K562 (cell line): ENCODE data around the gene CBL. TPM values are rescaled to one million over a fixed set of nuclear protein-coding genes. Genes with fewer than 3 reads are reported as not detected.

Experiments used
- ATAC-seq: fragments of 200-7000 bp; cut with Tn5 transposase; 3 replicates; pipeline ENCODE4 v1.9.1; 2020; ENCODE audit warnings: moderate library complexity
- BruUV-seq: library from RNA; stranded (reverse); fragments of 400-500 nt; replicated peaks from 2 replicates; lab custom pipeline; 2021; lab: Mats Ljungman, UMichigan
- CTCF ChIA-PET: fragments of 300-600 bp; formaldehyde crosslinking; extraction: SDS; loops from one replicate; lab custom pipeline; 2021; ENCODE audit warnings: low intra/inter-chr PET ratio; lab: Yijun Ruan, JAX
- POLR2A ChIA-PET: fragments of 300-600, 350-650 bp; sonication (Branson Sonifier 250); formaldehyde crosslinking; extraction: SDS; loops from one replicate; lab custom pipeline; 2021; ENCODE audit warnings: antibody characterized with exemption, inconsistent platforms; lab: Yijun Ruan, JAX
- DNase-seq, 4 experiments: peaks; one replicate each; pipeline versions ENCODE4 v3.0.0 to v3.0.0-alpha.2; 2011 to 2018; ENCODE audit warnings: low spot score in 3 of 4, mixed read lengths in 3 of 4; ENCODE audit errors: extremely low read depth in 1 of 4
- FAIRE-seq: peaks from 2 replicates; lab custom pipeline; 2011; peaks lifted over from hg19 to GRCh38; lab: Jason Lieb, UNC
- H2AFZ ChIP-seq: 2 replicates; pipeline ENCODE4 v1.6.0; 2011; ENCODE audit warnings: low read depth, low read length, control low read depth, inconsistent platforms
- H3K27ac ChIP-seq: fragments of 200-600 bp; 3 replicates; pipeline ENCODE4 v1.8.0; 2011; ENCODE audit warnings: low read depth, mild to moderate bottlenecking, control low read depth, inconsistent platforms, low read length, moderate library complexity, mixed read lengths; ENCODE audit errors: extremely low read depth
- H3K27me3 ChIP-seq, 2 experiments: fragments of 300-600 bp in 1 of 2; 2 replicates in 1 of 2; 3 replicates in 1 of 2; pipeline versions ENCODE4 v1.6.0 to v1.8.0; 2011; ENCODE audit warnings: inconsistent platforms in 2 of 2, low read length in 2 of 2, mild to moderate bottlenecking in 1 of 2, mixed read lengths in 1 of 2, moderate library complexity in 1 of 2; ENCODE audit not compliant: control insufficient read depth in 2 of 2, insufficient read depth in 2 of 2
- H3K36me3 ChIP-seq: fragments of 300-600 bp; 3 replicates; pipeline ENCODE4 v1.8.0; 2011; ENCODE audit warnings: mild to moderate bottlenecking, low read length, inconsistent platforms; ENCODE audit not compliant: control insufficient read depth, insufficient read depth
- H3K4me1 ChIP-seq, 2 experiments: fragments of 200-600 bp in 1 of 2; replicated peaks in 1 of 2; 2 replicates in 1 of 2; 3 replicates in 1 of 2; pipeline versions ENCODE4 v1.5.1 to v1.8.0; 2011; ENCODE audit warnings: inconsistent platforms in 2 of 2, low read length in 2 of 2, mild to moderate bottlenecking in 1 of 2, mixed read lengths in 1 of 2, moderate library complexity in 1 of 2; ENCODE audit not compliant: control insufficient read depth in 2 of 2, insufficient read depth in 2 of 2
- H3K4me2 ChIP-seq: 2 replicates; pipeline ENCODE4 v1.6.1; 2011; ENCODE audit warnings: low read length, control low read depth, inconsistent platforms, mixed read lengths; ENCODE audit not compliant: insufficient read depth
- H3K4me3 ChIP-seq: fragments of 200-600 bp; sonication (generic), shearing (Covaris generic); 2 replicates; pipeline ENCODE4 v1.5.1; 2016; ENCODE audit warnings: control low read depth, inconsistent platforms
- H3K79me2 ChIP-seq: fragments of 200-600 bp; 3 replicates; pipeline ENCODE4 v1.8.0; 2011; ENCODE audit warnings: low read length, inconsistent platforms; ENCODE audit not compliant: control insufficient read depth, insufficient read depth
- H3K9ac ChIP-seq, 2 experiments: 2 replicates each; pipeline versions ENCODE4 v1.6.0 to v1.6.1; 2011; ENCODE audit warnings: low read depth in 2 of 2, low read length in 2 of 2, control low read depth in 1 of 2, inconsistent platforms in 1 of 2, mild to moderate bottlenecking in 1 of 2, mixed read lengths in 1 of 2; ENCODE audit not compliant: insufficient read depth in 1 of 2
- H3K9me1 ChIP-seq: one replicate; pipeline ENCODE4 v1.6.0; 2011; ENCODE audit warnings: inconsistent platforms, mild to moderate bottlenecking, low read length, moderate library complexity; ENCODE audit not compliant: control insufficient read depth, insufficient read depth
- H3K9me3 ChIP-seq: replicated peaks from 2 replicates; pipeline ENCODE4 v1.5.1; 2011; ENCODE audit warnings: low read depth, low read length, inconsistent platforms; ENCODE audit not compliant: control insufficient read depth, insufficient read depth
- H4K20me1 ChIP-seq: replicated peaks from 2 replicates; pipeline ENCODE4 v1.6.1; 2011; ENCODE audit warnings: low read length, inconsistent platforms, mixed read lengths; ENCODE audit not compliant: control insufficient read depth, insufficient read depth
- ADNP ChIP-seq: fragments of 200-800 bp; sonication (Bioruptor generic); IDR thresholded peaks from 2 replicates; pipeline ENCODE4 v1.6.1; 2016; ENCODE audit warnings: missing genetic modification characterization, missing compliant biosample characterization
- CEBPB ChIP-seq: fragments of 450-650 bp; IDR thresholded peaks from 2 replicates; pipeline ENCODE4 v1.6.1; 2016; ENCODE audit warnings: missing genetic modification characterization, missing compliant biosample characterization
- CEBPG ChIP-seq, 3 experiments: fragments of 200-800 bp in 1 of 3; sonication (Bioruptor generic) in 1 of 3; sonication (generic) in 1 of 3; formaldehyde crosslinking in 1 of 3; IDR thresholded peaks in 2 of 3; conservative IDR thresholded peaks in 1 of 3; 2 replicates each; pipeline versions ENCODE4 v1.6.1 to v1.8.0; 2016 to 2022; ENCODE audit warnings: missing compliant biosample characterization in 2 of 3, missing genetic modification characterization in 2 of 3, mild to moderate bottlenecking in 1 of 3, missing genetic modification reagents in 1 of 3
- HDAC2 ChIP-seq: fragments of 450-650 bp; IDR thresholded peaks from 2 replicates; pipeline ENCODE4 v1.6.1; 2016; ENCODE audit warnings: mild to moderate bottlenecking
- ID3 ChIP-seq, 2 experiments: fragments of 250-450 bp in 1 of 2; fragments of 450-650 bp in 1 of 2; sonication (Bioruptor Pico) in 1 of 2; IDR thresholded peaks; 2 replicates each; pipeline versions ENCODE4 v1.6.1 to v1.8.0; 2016 to 2021; ENCODE audit warnings: mild to moderate bottlenecking in 2 of 2, moderate library complexity in 2 of 2, missing compliant biosample characterization in 1 of 2, missing genetic modification characterization in 1 of 2
- IRF1 ChIP-seq: sonication (generic); formaldehyde crosslinking; IDR thresholded peaks from 2 replicates; pipeline ENCODE4 v1.8.0; 2022; ENCODE audit warnings: missing genetic modification reagents, mild to moderate bottlenecking, borderline replicate concordance
- PHF8 ChIP-seq: fragments of 200-600 bp; sonication (generic); IDR thresholded peaks from 2 replicates; pipeline ENCODE4 v1.6.1; 2012; ENCODE audit warnings: mixed run types, mild to moderate bottlenecking, inconsistent platforms, low read length, moderate library complexity, borderline replicate concordance
- RNF2 ChIP-seq: sonication (generic); IDR thresholded peaks from 2 replicates; pipeline ENCODE4 v1.6.1; 2016
- SPI1 ChIP-seq: IDR thresholded peaks from 2 replicates; pipeline ENCODE4 v1.6.1; 2011; ENCODE audit warnings: low read depth, low read length, control low read depth, borderline replicate concordance
- WGBS: fragments of 100-300 bp; shearing (Covaris generic); methylation state at CpG from one replicate; pipeline ENCODE4 v1.1.6; 2016; ENCODE audit warnings: low coverage, mixed read lengths; ENCODE audit not compliant: insufficient coverage; ENCODE audit errors: missing lambda C conversion rate; 5-methylcytosine and 5-hydroxymethylcytosine counted together
- in situ Hi-C: fragments of 300-500 bp; cut with MboI; formaldehyde crosslinking; loops from 4 replicates; pipeline ENCODE4 v1.15.0; 2018; ENCODE audit warnings: inconsistent platforms, mixed read lengths
- intact Hi-C: fragments of 100-400 bp; cut with micrococcal nuclease; formaldehyde crosslinking; loops from 2 replicates; pipeline ENCODE4 v1.14.2; 2022
- polyA plus RNA-seq, 8 experiments: library from polyadenylated mRNA; depleted of rRNA in 4 of 8; stranded (reverse) in 5 of 8; unstranded in 3 of 8; fragments of >200 nt; fragmentation: Nextera tagmentation in 2 of 8; fragmentation: Illumina TruSeq in 1 of 8; extraction: Ambion mirVana in 2 of 8; extraction: Trizol in 1 of 8; gene quantifications; 2 replicates each; pipeline versions ENCODE4 v1.2.1 to v1.2.3, GENCODE V29; 2011 to 2014; ENCODE audit warnings: inconsistent platforms in 1 of 8, missing spikeins in 1 of 8
- total RNA-seq, 7 experiments: library from RNA; depleted of rRNA in 6 of 7; stranded (reverse); fragments of >200 nt in 6 of 7; fragmentation: Illumina TruSeq in 2 of 7; extraction: Trizol in 2 of 7; gene quantifications; 2 replicates each; pipeline versions ENCODE4 v1.2.1 to v1.2.3, GENCODE V29; 2011 to 2021; ENCODE audit warnings: low replicate concordance in 1 of 7

The CBL gene
- total and polyA plus RNA-seq, 9 of the 15 experiments (the other 6 are each of a cell fraction or from before 2014, with no cell fraction given) = 3.2 to 24.9 (median 9.9) TPM

- in situ Hi-C loops (no loop called here), intact Hi-C loops (loop anchor here (2.0 to 5.0 kb wide), 3 partner anchors 52 to 395 kb away; partner anchors contain the start of gene BCL9L)
- BruUV-seq = no TSS peak
- DNase-seq = peak in 1 of 4 experiments; percentile 29
- Histone ChIP-seq H3K4me1 (peaks cover 39 to 52% of the 10 kb centered on the region in 2 experiments), H3K9me1 (no peaks in the 10 kb centered on the region), H3K9me3 (no peaks in the 10 kb centered on the region), H2AFZ (peak overlapping the region; percentile 63), H3K27me3 (no peaks in the 10 kb centered on the region; a peak in 1 of 5 replicates), H3K27ac (peak overlapping the region; percentile 16), H3K9ac (0 out of 4 replicates have a peak overlapping the region, but pooled peaks of 1 of the 2 experiments have one; percentile 10), H3K4me2 (peak overlapping the region; percentile 87), H3K4me3 (no peak overlapping the region), H3K36me3 (no peaks in the 10 kb centered on the region), H3K79me2 (peaks cover 9% of the 10 kb centered on the region; the same call in 2 of the 3 replicates), H4K20me1 (no peaks in the 10 kb centered on the region)
- TF ChIP-seq CEBPB (tag) = peak; percentile 74
- TF ChIP-seq ID3 (CRISPR knock-in tag; IDR thresholded peaks at IDR 0.05) = no peak
- TF ChIP-seq ID3 (tag; IDR thresholded peaks at IDR 0.05) = 0 out of 2 replicates have a peak, but pooled peaks have one; percentile 14
- TF ChIP-seq IRF1 (CRISPR knock-in tag) = no peak
- no peak for TF ChIP-seq CEBPG (CRISPR knock-in tag; IDR thresholded peaks at IDR 0.05)
- peak; percentile 17 to 30; a peak in 1 of 4 replicates for TF ChIP-seq CEBPG (tag; conservative IDR thresholded peaks at IDR 0.05 in 1 of 2, IDR thresholded peaks at IDR 0.05 in 1 of 2)
- TF ChIP-seq ADNP (tag) = no peak
- no peak for TF ChIP-seq RNF2
- TF ChIP-seq SPI1 = peak; percentile 73
- no peak for TF ChIP-seq PHF8
- no peak for TF ChIP-seq HDAC2
- CTCF ChIA-PET = interaction anchor here (0.5 to 0.7 kb wide), 2 partner anchors 221 to 660 kb away, joined by 3 to 5 read pairs; partner anchors contain the start of gene DPAGT1
- no peak for FAIRE-seq
- POLR2A ChIA-PET = interaction anchor here (0.7 to 2.6 kb wide), 5 partner anchors 15 to 228 kb away, joined by 3 to 14 read pairs (median 4); partner anchors contain the start of gene MFRP
- 68% methylated on average over 6 of the region's 6 CpGs for WGBS
- ATAC-seq = no peak
These were observed 116.2 kb downstream of the CBL start for GRCh38 chr11:119322360-119322739.
